Stimulated activated naive CD8-positive, alpha-beta T cell treated with anti-CD3 and anti-CD28 coated beads, Interleukin-15, Interleukin-2, amounts not matched to agents 100 ng/mL and 50 ng/mL, for 24 hours (primary cell): ENCODE results near the gene NKD2.

ENCODE experiments used
- H3K27ac Mint-ChIP-seq: one replicate; pipeline ENCODE4 v1.8.0; 2021; ENCODE audit warnings: mild to moderate bottlenecking, mixed read lengths
- H3K27me3 Mint-ChIP-seq: one replicate; pipeline ENCODE4 v1.8.0; 2021; ENCODE audit warnings: mixed read lengths
- H3K36me3 Mint-ChIP-seq: one replicate; pipeline ENCODE4 v1.8.0; 2021; ENCODE audit warnings: low read depth, mixed read lengths
- H3K4me1 Mint-ChIP-seq: one replicate; pipeline ENCODE4 v1.8.0; 2021; ENCODE audit warnings: low read depth, mixed read lengths
- H3K4me3 Mint-ChIP-seq: one replicate; pipeline ENCODE4 v1.8.0; 2021; ENCODE audit warnings: mild to moderate bottlenecking, mixed read lengths
- H3K9me3 Mint-ChIP-seq: one replicate; pipeline ENCODE4 v1.8.0; 2021; ENCODE audit warnings: mixed read lengths

NKD2 gene

DNA sequence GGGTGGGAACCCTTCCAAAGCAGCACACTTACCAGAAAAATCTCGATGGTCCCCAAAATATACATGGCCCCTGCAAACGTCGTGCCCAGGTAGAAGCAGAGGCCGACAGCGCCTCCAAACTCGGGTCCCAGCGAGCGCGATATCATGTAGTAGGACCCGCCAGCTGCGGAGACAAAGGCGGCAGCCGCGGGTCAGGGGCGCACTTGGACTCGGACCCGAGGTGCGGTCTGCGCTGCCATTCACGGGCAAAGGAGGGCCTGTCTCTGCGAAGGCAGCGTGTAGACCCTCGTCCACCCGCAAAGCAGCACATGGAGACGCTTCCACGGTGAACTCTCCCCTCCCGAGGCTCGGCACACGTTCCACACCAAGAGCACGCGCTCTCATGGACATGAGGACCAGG lies 78.3 kb downstream of the NKD2 start:
- no peak overlapping the region for H3K27ac Mint-ChIP-seq
- H3K36me3 Mint-ChIP-seq, result no peaks in the 10 kb centered on the region
- H3K4me1 Mint-ChIP-seq, result no peaks in the 10 kb centered on the region
- H3K9me3 Mint-ChIP-seq, result no peaks in the 10 kb centered on the region
- H3K4me3 Mint-ChIP-seq, result no peak overlapping the region
- no peaks in the 10 kb centered on the region for H3K27me3 Mint-ChIP-seq

DNA sequence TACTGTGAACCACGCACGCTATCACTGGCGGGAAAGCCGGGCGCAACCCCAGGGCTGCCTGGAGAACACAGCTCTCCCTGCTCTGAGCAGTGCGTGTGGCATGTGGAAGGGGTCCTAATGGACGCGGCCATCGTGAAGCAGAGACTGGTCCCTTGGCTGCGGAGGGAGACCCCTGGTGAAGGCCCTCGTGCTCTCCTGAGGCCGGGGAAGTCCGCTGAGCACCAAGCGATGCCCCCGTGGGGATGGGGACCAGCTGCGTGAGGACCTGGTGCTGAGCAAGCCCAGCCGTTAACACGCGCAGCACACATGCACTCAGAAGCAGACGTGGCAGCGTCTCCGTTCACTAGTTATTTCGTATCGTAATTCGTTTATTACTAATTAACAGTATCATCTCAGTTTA lies 78.8 kb downstream of the NKD2 start:
- no peaks in the 10 kb centered on the region for H3K9me3 Mint-ChIP-seq
- H3K36me3 Mint-ChIP-seq, result no peaks in the 10 kb centered on the region
- H3K27ac Mint-ChIP-seq, result no peak overlapping the region
- no peaks in the 10 kb centered on the region for H3K27me3 Mint-ChIP-seq
- no peaks in the 10 kb centered on the region for H3K4me1 Mint-ChIP-seq
- no peak overlapping the region for H3K4me3 Mint-ChIP-seq

DNA sequence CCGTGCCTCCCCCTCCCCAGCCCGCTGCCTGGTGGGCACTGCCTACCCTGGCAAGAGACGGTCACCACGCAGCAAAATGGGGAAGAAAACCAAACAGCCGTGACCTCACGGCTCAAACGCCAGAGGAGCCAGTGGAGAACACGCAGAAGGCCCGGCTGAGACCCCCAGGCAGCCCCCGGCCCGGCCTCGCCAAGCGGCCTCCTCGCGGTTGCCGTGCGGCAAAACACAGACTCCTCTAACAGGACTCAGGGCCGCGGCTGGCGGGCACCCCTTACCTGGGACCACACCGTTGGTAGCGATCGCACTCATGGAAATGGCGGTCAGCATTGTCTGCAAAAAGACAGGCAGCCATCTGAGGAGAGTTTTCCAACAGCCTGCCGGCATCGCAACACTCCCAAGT lies 79.4 kb downstream of the NKD2 start:
- H3K4me3 Mint-ChIP-seq, result no peak overlapping the region
- no peaks in the 10 kb centered on the region for H3K4me1 Mint-ChIP-seq
- H3K36me3 Mint-ChIP-seq, result no peaks in the 10 kb centered on the region
- H3K27ac Mint-ChIP-seq, result no peak overlapping the region
- H3K9me3 Mint-ChIP-seq, result no peaks in the 10 kb centered on the region
- no peaks in the 10 kb centered on the region for H3K27me3 Mint-ChIP-seq
